ENCODE data around the gene ARRDC1.
A peak's percentile ranks its signal among the peaks of the same experiment; 100 is the strongest.
"Not testable (repeated sequence)": the region's sequence is repeated elsewhere in the genome, so short reads cannot be mapped to it uniquely, and the experiment has no call there.

Gene ARRDC1

DNA sequence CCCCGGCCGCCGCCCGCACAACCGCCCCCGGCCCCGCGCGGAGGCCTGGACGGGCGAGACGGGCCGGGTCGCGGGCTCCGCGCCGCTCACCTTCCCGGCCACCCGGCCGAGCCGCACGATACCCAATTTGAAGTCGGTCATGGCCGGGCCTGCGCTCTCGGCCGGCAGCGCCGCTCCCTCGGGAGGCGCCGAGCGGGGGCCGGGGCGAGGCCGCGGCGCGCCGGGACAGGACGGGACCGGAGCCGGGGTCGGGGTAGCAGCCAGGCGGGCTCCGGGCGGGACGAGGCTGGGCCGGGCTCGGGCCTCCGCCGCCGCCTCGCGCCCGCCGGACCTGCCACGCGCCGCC lies 15.4 kb upstream of the ARRDC1 start:
- no peak for ATAC-seq (replicated peaks; ENCODE audit: extremely low read depth, poor library complexity, severe bottlenecking)
- H3K36me3 Mint-ChIP-seq (ENCODE audit: insufficient read depth): peaks cover 19% of the 10 kb centered on the region
- H3K27ac Mint-ChIP-seq (ENCODE audit: low read depth): no peak overlapping the region
- no peak for DNase-seq (ENCODE audit: low spot score in 2 of 2)
- H3K4me3 Mint-ChIP-seq: peak overlapping the region; percentile 94
- no peaks in the 10 kb centered on the region for H3K9me3 Mint-ChIP-seq
- H3K4me1 Mint-ChIP-seq: peaks cover 11% of the 10 kb centered on the region
- no peaks in the 10 kb centered on the region for H3K27me3 Mint-ChIP-seq

- Mint-ChIP-seq H3K4me3 (peak within 1 kb of the TSS; percentile 94), H3K36me3 (ENCODE audit: insufficient read depth) (peaks cover 19% of the 10 kb centered on the region), H3K4me1 (peaks cover 11% of the 10 kb centered on the region), H3K27me3 (no peaks in the 10 kb centered on the region), H3K27ac (ENCODE audit: low read depth) (peak within 1 kb of the TSS; percentile 78), H3K9me3 (no peaks in the 10 kb centered on the region)
- ATAC-seq (replicated peaks; ENCODE audit: extremely low read depth, poor library complexity, severe bottlenecking) (peak; percentile 97), DNase-seq (ENCODE audit: low spot score in 2 of 2) (peak; percentile 83 to 88)
These were observed 14.8 kb upstream of the ARRDC1 start, which contains the start of gene ZMYND19 for GRCh38 chr9:137590469-137591383. ZMYND19 (minus strand) TSS chr9:137590512; CDS start chr9:137590263, 249 bp downstream.

DNA sequence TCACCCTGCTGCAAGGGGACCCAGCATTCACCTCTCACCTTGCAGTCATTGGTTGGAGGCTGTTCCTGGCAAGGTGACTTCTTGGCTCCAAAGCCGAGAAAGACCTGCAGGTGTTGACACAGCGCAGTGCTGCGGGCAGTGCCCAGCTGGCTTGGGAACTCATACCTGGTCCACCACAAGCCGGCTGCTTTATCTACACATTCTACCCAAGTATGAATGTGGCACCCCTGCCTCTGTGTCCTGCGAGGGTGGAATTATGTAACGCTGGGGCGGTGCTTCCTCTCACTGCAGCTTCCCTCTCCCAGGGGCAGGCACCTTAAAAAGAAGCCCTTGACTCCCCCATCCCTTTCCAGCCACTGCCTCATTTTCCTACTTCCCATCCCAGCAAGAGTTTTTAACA lies 12.7 kb upstream of the ARRDC1 start:
- ATAC-seq (replicated peaks; ENCODE audit: extremely low read depth, poor library complexity, severe bottlenecking) (no peak), DNase-seq (ENCODE audit: low spot score in 2 of 2) (no peak)
- Mint-ChIP-seq H3K4me3 (peak overlapping the region; percentile 32), H3K9me3 (no peaks in the 10 kb centered on the region), H3K27me3 (no peaks in the 10 kb centered on the region), H3K27ac (ENCODE audit: low read depth) (no peak overlapping the region), H3K4me1 (peaks cover 11% of the 10 kb centered on the region), H3K36me3 (ENCODE audit: insufficient read depth) (peaks cover 17% of the 10 kb centered on the region)

- Mint-ChIP-seq H3K9me3 (no peaks in the 10 kb centered on the region), H3K36me3 (ENCODE audit: insufficient read depth) (peaks cover 14% of the 10 kb centered on the region), H3K4me3 (peak overlapping the region; percentile 32), H3K4me1 (peaks cover 8% of the 10 kb centered on the region), H3K27ac (ENCODE audit: low read depth) (no peak overlapping the region), H3K27me3 (no peaks in the 10 kb centered on the region)
- DNase-seq (ENCODE audit: low spot score in 2 of 2) (no peak), ATAC-seq (replicated peaks; ENCODE audit: extremely low read depth, poor library complexity, severe bottlenecking) (no peak)
These were observed 12.3 kb upstream of the ARRDC1 start for GRCh38 chr9:137593176-137593575.

DNA sequence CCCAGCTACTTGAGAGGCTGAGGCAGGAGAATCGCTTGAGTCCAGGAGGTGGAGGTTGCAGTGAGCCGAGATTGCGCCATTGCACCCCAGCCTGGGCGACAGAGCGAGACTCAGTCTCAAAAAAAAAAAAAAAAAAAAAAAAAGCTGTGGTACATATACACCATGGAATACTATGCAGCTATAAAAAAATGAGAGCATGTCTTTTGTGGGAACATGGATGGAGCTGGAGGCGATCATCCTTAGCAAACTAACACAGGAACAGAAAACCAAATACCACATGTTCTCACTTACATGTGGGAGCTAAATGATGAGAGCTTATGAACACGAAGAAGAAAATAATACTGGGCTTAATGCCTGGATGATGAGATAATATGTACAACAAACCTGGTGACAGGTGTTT lies 8.9 kb upstream of the ARRDC1 start:
- DNase-seq (ENCODE audit: low spot score in 2 of 2); H3K27me3 Mint-ChIP-seq; H3K36me3 Mint-ChIP-seq (ENCODE audit: insufficient read depth); H3K27ac Mint-ChIP-seq (ENCODE audit: low read depth); H3K4me1 Mint-ChIP-seq; H3K4me3 Mint-ChIP-seq; ATAC-seq (replicated peaks; ENCODE audit: extremely low read depth, poor library complexity, severe bottlenecking); H3K9me3 Mint-ChIP-seq: not testable (repeated sequence)

DNA sequence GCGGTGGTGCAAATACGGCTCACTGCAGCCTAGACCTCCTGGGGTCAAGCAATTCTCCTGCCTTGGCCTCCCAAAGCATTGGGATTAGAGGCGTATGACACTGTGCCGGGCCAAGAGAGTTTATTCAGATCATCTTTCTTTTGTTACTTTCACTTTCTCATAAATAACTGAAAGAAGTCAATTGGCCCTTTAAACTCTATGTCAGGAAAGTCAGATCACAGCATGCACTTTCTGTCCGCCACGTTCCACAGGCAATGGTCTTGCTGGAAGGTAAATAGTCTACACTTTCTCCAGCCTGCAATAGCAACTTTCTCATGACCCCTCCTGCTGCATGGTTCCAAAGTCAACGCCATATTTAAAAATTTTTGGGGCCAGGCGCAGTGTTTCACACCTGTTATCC lies 6.5 kb upstream of the ARRDC1 start:
- H3K9me3 Mint-ChIP-seq: no peaks in the 10 kb centered on the region

GRCh38 chr9:137602661-137603060 lies 2.8 kb upstream of the ARRDC1 start:
- DNase-seq (ENCODE audit: low spot score in 2 of 2): no peak
- no peaks in the 10 kb centered on the region for H3K27me3 Mint-ChIP-seq
- no peaks in the 10 kb centered on the region for H3K36me3 Mint-ChIP-seq (ENCODE audit: insufficient read depth)
- ATAC-seq (replicated peaks; ENCODE audit: extremely low read depth, poor library complexity, severe bottlenecking): no peak
- H3K4me1 Mint-ChIP-seq: peaks cover 25% of the 10 kb centered on the region
- no peaks in the 10 kb centered on the region for H3K9me3 Mint-ChIP-seq
- peak overlapping the region; percentile 15 for H3K27ac Mint-ChIP-seq (ENCODE audit: low read depth)
- no peak overlapping the region for H3K4me3 Mint-ChIP-seq

More for the DNA sequence above, 6.5 kb upstream of the ARRDC1 start:
- H3K27me3 Mint-ChIP-seq: no peaks in the 10 kb centered on the region
- peaks cover 12% of the 10 kb centered on the region for H3K4me1 Mint-ChIP-seq
- ATAC-seq (replicated peaks; ENCODE audit: extremely low read depth, poor library complexity, severe bottlenecking): no peak
- H3K27ac Mint-ChIP-seq (ENCODE audit: low read depth): no peak overlapping the region
- no peak for DNase-seq (ENCODE audit: low spot score in 2 of 2)
- H3K36me3 Mint-ChIP-seq (ENCODE audit: insufficient read depth): no peaks in the 10 kb centered on the region
- H3K4me3 Mint-ChIP-seq: no peak overlapping the region

DNA sequence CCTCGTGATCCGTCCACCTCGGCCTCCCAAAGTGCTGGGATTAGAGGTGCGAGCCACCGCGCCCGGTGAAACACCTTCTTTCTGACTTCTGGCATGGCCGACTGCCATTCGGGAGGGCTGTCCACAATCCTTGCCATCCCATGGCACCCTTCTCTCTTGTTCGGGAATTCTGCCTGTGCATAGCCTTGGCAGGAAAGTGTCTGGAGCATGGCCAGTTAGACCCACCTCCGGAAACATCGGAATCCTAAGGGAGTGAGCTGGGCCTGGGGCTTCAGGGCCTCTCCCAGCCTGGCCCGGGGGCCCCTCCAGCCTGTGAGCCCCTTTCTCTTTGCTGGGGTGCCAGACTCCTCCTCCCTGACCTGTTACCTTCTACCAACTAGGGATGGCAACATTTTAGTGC lies 1.6 kb upstream of the ARRDC1 start:
- DNase-seq (ENCODE audit: low spot score in 2 of 2): no peak
- ATAC-seq (replicated peaks; ENCODE audit: extremely low read depth, poor library complexity, severe bottlenecking): no peak
- Mint-ChIP-seq H3K4me1 (peaks cover 18% of the 10 kb centered on the region), H3K4me3 (peak overlapping the region; percentile 25), H3K27ac (ENCODE audit: low read depth) (no peak overlapping the region), H3K36me3 (ENCODE audit: insufficient read depth) (no peaks in the 10 kb centered on the region), H3K9me3 (no peaks in the 10 kb centered on the region), H3K27me3 (no peaks in the 10 kb centered on the region)

DNA sequence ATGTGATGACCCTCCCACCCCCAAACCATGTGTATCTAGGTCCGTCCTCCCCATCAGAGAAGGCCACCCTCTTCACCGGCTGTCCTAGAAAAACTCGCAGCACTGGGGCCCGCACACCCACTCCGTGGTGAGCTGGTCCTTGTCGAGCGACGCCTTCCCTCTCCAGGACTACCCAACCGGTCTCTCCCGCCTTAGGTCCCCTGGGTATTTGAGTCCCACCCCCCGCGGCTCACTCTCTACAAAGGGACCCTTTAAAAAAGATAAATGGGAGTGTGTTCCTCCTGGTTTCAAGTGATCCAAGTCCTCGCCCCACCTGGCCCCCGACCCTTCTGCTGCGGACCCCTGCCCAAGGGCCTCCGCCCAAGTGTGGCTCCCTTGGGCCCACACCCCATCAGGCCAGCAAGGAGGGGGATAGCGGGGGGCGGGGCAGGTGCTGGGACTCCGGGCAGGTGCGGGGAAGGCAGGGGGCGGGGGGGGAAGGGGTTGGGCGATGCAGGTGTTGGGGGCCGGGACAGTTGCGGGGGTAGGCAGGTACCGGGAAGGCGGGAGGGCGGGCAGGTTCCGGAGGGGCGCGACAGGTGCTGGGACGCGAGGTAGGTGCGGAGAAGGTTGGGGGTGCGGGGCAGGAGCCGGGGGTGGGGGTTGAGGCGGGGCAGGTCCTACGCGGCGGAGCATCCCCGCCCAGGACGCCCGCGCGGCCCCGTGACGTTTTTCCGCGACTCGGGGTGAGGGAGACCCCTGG lies 970 bp upstream of the ARRDC1 start:
- no peak overlapping the region for H3K27ac Mint-ChIP-seq (ENCODE audit: low read depth)
- DNase-seq (ENCODE audit: low spot score in 2 of 2) (no peak), ATAC-seq (replicated peaks; ENCODE audit: extremely low read depth, poor library complexity, severe bottlenecking) (no peak)
- no peaks in the 10 kb centered on the region for H3K9me3 Mint-ChIP-seq
- peaks cover 18% of the 10 kb centered on the region for H3K4me1 Mint-ChIP-seq
- no peaks in the 10 kb centered on the region for H3K27me3 Mint-ChIP-seq
- H3K36me3 Mint-ChIP-seq (ENCODE audit: insufficient read depth): no peaks in the 10 kb centered on the region
- H3K4me3 Mint-ChIP-seq: peak overlapping the region; percentile 25

DNA sequence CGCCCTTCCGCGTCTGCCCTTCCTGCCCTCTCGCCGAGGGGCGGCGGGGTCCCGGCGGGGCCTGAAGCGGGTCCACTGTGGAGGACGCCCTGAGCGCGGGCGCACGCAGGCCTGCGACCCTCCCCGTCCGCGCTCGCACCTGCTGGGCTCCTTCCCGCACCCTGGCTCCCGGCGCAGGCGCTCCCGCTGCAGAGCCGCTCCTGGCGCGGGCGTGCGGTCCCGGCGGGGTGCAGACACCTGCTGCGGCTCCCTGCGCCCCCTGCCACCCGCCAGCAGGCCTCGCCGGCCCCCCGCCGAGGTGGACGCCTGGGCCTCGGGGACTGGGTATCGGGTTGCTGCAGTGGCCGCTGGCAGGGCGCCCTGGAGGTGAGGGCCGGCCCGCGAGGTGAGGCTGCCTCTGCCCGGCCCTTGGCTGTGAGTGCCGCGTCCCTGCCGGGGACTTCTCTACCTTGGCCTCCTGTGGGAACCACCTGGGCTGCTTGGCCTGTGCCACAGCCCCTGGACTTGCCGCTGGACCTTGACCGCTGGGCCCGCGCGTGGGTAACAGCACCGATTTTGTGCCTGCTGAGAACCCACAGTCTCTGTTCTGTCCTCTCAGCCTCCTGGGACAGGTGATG lies 627 bp downstream of the ARRDC1 start:
- no peak overlapping the region for H3K27ac Mint-ChIP-seq (ENCODE audit: low read depth)
- H3K9me3 Mint-ChIP-seq: no peaks in the 10 kb centered on the region
- no peak for ATAC-seq (replicated peaks; ENCODE audit: extremely low read depth, poor library complexity, severe bottlenecking)
- DNase-seq (ENCODE audit: low spot score in 2 of 2): no peak
- peaks cover 19% of the 10 kb centered on the region for H3K4me1 Mint-ChIP-seq
- no peaks in the 10 kb centered on the region for H3K27me3 Mint-ChIP-seq
- peak overlapping the region; percentile 75 for H3K4me3 Mint-ChIP-seq
- H3K36me3 Mint-ChIP-seq (ENCODE audit: insufficient read depth): peaks cover 3% of the 10 kb centered on the region

GRCh38 chr9:137606734-137607138 lies 1.2 kb downstream of the ARRDC1 start:
- Mint-ChIP-seq H3K9me3 (no peaks in the 10 kb centered on the region), H3K27ac (ENCODE audit: low read depth) (no peak overlapping the region), H3K4me1 (peaks cover 25% of the 10 kb centered on the region), H3K27me3 (no peaks in the 10 kb centered on the region), H3K36me3 (ENCODE audit: insufficient read depth) (peaks cover 7% of the 10 kb centered on the region), H3K4me3 (peak overlapping the region; percentile 75)
- DNase-seq (ENCODE audit: low spot score in 2 of 2): no peak
- ATAC-seq (replicated peaks; ENCODE audit: extremely low read depth, poor library complexity, severe bottlenecking): no peak

GRCh38 chr9:137607141-137607857 lies 1.8 kb downstream of the ARRDC1 start:
- no peak for ATAC-seq (replicated peaks; ENCODE audit: extremely low read depth, poor library complexity, severe bottlenecking)
- DNase-seq (ENCODE audit: low spot score in 2 of 2): no peak
- Mint-ChIP-seq H3K27ac (ENCODE audit: low read depth) (no peak overlapping the region), H3K27me3 (no peaks in the 10 kb centered on the region), H3K9me3 (no peaks in the 10 kb centered on the region), H3K36me3 (ENCODE audit: insufficient read depth) (peaks cover 7% of the 10 kb centered on the region), H3K4me1 (peaks cover 25% of the 10 kb centered on the region), H3K4me3 (peak overlapping the region; percentile 75)

All from central memory CD8-positive, alpha-beta T cell (primary cell).